Brain pericyte (primary cell): ENCODE measurements around the gene DDX39B.
"Not testable (repeated sequence)": the region's sequence is repeated elsewhere in the genome, so short reads cannot be mapped to it uniquely, and the experiment has no call there.

Experiments used
- DNase-seq: peaks from one replicate; pipeline ENCODE4 v3.0.0-alpha.2; 2012; ENCODE audit warnings: low read depth, low spot score

The DDX39B gene

GRCh38 chr6:31575952-31576685 is 34.3 kb upstream of the DDX39B start:
- DNase-seq: no peak

DNA sequence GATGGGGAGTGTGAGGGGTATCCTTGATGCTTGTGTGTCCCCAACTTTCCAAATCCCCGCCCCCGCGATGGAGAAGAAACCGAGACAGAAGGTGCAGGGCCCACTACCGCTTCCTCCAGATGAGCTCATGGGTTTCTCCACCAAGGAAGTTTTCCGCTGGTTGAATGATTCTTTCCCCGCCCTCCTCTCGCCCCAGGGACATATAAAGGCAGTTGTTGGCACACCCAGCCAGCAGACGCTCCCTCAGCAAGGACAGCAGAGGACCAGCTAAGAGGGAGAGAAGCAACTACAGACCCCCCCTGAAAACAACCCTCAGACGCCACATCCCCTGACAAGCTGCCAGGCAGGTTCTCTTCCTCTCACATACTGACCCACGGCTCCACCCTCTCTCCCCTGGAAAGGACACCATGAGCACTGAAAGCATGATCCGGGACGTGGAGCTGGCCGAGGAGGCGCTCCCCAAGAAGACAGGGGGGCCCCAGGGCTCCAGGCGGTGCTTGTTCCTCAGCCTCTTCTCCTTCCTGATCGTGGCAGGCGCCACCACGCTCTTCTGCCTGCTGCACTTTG is 33.6 kb upstream of the DDX39B start, which contains the start of gene TNF:
Gene TNF, plus strand, starts transcription at position 231 of the 567 bp plus-strand sequence. Its CDS starts 177 bp downstream, at position 408.
- no peak for DNase-seq

- DNase-seq: no peak
Measured at GRCh38 chr6:31574106-31575061, 32.6 kb upstream of the DDX39B start.

GRCh38 chr6:31573239-31574105 is 31.7 kb upstream of the DDX39B start:
- DNase-seq: no peak

GRCh38 chr6:31572041-31572911 is 30.5 kb upstream of the DDX39B start, which contains the start of gene LTA:
LTA (plus strand) TSS chr6:31572289; CDS start chr6:31572743, 454 bp downstream.
- DNase-seq: no peak

- DNase-seq: no peak
Measured at GRCh38 chr6:31569861-31570536, 28.2 kb upstream of the DDX39B start.

- no peak for DNase-seq
Measured at GRCh38 chr6:31568537-31568961, 26.7 kb upstream of the DDX39B start.

DNA sequence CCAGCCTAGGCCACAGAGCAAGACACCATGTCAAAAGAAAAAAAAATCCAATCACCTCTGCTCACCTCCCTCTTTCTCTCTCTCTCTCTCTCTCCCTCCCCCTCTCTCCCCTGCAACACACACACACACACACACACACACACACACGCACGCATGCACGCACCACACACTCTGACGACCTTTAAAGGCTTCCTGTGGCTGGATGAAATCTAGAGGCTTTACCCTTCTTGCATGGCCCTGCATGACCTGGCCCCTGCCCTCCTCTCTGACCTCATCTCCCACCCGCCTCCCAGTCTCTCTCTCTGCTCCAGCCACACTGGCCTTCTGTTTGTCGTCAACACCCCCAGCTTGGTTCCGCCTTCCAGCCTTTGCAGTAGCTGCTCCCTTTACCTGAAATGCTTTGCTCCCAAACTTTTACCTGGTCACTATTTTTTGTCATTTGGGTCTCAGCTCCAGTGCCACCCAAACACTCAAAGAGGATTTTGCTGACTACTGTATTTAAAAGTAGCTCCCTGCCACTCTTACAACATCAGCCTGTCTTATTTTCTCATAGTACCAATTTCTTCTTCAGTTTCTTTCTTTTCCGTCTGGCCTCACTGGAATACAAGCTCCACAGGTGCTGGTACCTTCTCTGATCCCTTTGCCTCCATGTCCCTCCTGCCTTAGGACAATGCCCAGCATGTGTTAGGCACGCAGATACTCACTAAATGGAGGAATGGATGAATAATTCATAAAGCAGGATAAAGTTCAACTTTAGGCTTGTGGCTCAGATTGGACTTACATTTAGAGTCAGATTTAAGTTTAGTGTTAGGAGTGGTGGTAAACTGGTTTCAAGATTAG is 25.9 kb upstream of the DDX39B start:
- DNase-seq: no peak

GRCh38 chr6:31560697-31561058 is 18.9 kb upstream of the DDX39B start:
- DNase-seq: no peak

- DNase-seq: no peak
Measured at GRCh38 chr6:31559958-31560696, 18.3 kb upstream of the DDX39B start.

- no peak for DNase-seq
Measured at GRCh38 chr6:31559606-31559957, 17.8 kb upstream of the DDX39B start.

DNA sequence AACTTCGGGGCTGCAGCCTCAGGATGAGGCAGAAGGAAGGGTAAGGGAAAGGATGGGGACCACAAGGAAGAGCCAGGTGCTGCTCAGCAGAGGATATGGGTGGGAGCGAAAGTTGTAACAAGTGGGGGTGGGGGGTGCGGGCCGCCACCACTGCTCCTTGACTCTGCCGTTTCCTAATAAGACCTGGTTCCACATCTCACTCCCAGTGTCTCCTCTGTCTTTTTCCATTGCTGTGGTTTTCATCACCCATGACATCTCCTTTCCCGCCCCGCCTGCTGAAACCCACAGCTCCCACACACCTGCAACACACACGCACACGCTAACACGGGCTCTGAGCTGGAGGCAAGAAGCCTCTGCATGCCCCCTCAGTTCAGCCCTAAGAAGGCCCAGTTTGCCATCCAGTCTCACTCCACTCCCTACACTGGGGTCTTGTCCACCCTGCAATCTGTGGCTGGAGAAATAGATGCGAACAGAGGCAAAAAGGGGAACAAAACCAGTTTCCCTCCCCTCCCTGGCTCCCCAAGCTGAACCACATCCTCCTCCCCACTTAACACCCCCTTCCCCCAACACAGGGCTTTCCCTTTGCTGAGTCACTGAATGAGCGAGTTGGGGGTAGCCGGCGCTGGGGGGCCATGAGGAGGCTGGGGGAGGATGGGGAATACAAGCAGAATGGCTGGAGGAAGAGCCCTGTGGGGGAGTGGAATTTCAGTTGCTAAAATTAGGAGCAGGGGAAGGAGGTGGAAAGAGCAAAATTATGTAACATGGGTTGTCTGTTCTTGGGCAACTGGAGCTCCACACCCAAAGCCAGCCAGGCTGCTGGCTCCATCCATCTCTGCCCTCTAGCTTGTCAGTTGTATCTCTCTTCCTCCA is 17.1 kb upstream of the DDX39B start:
- DNase-seq: no peak

GRCh38 chr6:31558318-31558625 is 16.5 kb upstream of the DDX39B start:
- no peak for DNase-seq

DNA sequence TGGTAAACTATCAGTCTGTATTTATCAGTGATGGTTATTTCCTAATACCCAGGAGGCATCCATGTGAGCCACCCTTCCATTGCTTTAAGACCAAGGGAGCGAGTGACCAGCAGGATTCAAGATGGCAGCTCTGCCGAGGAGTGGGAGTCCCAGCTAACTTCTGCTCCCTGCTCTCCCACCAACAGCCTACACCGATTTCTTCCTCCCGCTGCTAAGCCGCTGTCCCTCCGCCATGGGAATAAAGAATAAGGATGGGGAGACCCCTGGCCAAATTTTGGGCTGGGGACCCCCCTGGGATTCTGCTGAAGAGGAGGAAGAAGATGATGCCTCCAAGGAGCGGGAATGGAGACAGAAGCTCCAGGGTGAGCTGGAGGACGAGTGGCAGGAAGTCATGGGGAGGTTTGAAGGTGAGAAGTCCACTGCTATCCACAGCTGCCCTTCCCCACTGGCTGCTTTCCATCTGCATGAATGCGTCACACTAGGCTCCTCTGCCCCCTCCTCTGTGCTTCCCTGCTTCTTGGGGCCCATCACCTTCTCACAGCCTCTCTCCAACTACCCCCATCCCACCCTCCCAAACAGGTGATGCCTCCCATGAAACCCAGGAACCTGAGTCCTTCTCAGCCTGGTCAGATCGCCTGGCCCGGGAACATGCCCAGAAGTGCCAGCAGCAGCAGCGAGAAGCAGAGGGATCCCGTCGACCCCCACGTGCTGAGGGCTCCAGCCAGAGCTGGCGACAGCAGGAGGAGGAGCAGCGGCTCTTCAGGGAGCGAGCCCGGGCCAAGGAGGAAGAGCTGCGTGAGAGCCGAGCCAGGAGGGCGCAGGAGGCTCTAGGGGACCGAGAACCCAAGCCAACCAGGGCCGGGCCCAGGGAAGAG is 15.9 kb upstream of the DDX39B start:
- no peak for DNase-seq

DNA sequence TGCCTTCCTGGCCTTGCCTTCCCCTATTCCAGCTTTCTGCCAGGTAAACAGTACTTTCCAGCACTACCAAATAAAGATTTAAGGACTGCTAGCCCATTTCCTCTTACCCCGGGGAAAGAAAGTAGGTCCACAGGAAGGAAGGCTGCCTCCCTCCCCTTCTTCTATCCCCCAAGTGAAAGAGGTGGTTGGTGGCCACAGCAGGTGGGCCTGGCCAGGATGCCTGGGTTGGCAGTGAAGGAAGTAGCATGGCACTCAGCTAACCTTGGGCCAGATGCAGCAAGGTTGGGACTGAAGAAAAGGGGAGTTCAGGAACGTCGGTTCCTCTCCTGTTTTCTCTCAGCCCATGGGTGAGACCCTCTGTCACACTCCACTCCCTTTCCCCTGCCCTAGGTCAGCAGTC is 14.5 kb upstream of the DDX39B start:
- DNase-seq: no peak

DNA sequence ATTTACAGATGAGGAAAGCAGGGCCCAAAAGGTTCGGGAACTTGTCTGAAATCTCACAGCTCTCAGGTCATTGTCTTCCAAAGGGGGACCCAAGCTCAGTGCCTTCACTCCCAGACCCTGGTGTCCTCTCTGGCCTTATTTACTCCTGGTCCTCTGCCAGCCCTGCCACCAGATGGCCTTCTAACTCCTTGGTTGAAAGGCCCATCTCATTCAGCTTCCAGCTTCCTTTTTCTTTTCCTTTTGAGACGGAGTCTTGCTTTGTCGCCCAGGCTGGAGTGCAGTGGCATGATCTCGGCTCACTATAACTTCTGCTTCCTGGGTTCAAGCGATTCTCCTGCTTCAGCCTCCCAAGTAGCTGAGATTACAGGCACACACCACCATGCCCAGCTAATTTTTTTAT is 9.6 kb upstream of the DDX39B start:
- DNase-seq: not testable (repeated sequence)

DNA sequence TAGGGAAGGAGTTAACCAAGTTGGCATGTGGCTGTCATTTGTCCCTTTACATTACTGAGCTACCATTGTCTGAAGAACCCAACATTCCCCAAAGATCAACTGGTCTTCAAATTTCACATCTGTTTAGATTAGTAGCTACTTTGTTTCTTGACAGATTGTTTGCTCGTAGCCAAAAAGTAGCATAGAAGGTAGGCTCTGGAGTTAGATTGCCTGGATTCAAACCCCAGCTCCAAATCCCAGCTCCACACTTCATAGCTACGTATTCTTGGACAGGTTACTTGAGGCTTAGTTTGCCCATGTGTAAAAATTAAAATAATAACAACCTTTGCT is 6.7 kb upstream of the DDX39B start:
- no peak for DNase-seq
